ENCODE measurements around the gene UGT1A5.

The UGT1A5 gene

DNA sequence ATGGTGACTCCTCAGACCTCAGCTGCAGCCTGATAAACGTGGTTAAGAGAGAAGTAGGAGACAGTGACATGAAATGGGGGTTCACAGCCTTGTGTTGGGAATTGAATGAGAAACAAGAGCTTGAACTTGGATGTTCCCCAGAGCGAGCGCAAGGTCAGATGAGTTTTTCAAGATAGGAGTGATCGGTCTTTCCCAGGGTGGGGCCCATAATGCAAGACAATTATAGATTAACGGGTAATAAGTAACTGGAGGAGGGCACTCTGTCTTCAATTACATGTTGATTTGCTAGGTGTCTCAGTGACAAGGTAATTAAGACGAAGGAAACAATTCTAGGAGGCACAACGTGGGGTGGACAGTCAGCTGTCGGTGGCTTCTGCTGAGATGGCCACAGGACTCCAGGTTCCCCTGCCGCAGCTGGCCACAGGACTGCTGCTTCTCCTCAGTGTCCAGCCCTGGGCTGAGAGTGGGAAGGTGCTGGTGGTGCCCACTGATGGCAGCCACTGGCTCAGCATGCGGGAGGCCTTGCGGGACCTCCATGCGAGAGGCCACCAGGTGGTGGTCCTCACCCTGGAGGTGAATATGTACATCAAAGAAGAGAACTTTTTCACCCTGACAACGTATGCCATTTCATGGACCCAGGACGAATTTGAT is at the start of gene UGT1A5:
Gene UGT1A5, plus strand, starts transcription at position 297 of the 651 bp plus-strand sequence. Its CDS starts 85 bp downstream, at position 382.
- DNase-seq: no peak

DNA sequence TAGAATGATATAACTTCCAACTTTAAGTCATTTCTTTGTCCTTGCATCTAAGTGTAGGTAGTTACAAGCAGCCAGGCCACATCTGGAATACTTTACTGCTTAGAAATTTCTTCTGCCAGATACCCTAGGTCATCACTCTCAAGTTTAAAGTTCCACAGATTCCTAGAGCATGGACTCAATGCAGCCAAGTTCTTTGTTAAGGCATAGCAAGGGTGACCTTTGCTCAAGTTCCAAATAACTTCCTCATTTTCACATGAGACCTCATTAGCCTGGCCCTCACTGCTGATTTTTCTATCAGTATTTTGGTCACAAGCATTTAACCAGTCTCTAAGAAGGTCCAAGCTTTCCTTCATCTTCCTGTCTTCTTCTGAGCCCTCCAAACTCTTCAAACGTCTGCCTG is 48.8 kb upstream of the UGT1A5 start:
- DNase-seq: no peak

DNA sequence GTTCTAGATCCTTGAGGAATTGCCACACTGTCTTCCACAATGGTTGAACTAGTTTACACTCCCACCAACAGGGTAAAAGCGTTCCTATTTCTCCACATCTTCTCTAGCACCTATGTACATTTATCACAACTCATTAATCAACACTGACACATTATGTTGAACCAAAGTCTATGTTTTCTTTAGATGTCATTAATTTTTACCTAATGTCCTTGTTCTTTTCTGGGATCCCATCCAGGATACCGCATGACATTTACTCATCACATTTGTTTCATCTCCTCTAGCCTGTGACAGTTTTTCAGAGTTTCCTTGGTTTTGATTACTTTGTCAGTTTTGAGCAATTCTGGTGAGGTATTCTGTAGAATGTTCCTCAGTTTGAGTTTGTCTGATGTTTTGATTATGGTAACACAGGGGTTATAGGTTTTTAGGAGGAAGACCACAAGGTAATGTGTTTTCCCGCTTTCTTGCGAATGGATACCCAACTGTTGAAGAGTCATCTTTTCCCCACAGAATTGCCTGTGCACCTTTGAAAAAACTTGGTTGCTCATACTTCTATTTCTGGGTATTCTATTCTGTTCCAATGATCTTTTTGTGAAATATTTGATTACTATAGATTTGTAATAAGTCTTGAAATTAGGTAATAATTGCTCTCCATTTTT is 44.0 kb upstream of the UGT1A5 start:
- DNase-seq: no peak

DNA sequence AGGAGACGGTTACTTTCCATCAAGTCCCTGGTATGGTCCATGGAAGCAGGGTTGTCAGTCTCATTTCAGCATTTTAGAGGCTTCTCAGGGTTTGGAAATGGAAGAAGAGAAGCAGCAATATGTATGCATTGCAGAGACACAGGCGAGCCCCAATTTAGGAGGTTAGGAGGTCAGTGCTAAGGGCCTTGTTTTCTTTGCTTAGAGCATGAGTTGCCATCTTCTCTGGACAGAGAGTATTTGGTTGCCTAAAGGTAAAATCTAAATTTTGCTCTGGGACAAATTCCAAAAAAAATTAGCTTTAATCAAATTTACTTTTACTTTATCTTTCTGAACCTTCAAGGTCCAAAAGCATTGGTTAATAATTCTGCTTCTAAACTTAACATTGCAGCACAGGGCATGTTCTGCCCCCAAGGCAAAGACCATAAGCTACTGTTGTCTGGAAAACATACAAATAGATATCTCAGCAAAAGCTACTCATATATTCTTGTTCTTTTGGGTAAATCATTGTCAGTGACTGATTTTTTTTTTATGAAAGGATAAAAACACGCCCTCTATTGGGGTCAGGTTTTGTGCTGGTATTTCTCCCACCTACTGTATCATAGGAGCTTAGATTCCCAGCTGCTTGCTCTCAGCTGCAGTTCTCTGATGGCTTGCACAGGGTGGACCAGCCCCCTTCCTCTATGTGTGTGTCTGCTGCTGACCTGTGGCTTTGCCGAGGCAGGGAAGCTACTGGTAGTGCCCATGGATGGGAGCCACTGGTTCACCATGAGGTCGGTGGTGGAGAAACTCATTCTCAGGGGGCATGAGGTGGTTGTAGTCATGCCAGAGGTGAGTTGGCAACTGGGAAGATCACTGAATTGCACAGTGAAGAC is 41.2 kb upstream of the UGT1A5 start, which contains the start of gene UGT1A9:
Gene UGT1A9, plus strand, starts transcription at position 609 of the 872 bp plus-strand sequence. Its CDS starts 37 bp downstream, at position 646.
- DNase-seq: no peak

DNA sequence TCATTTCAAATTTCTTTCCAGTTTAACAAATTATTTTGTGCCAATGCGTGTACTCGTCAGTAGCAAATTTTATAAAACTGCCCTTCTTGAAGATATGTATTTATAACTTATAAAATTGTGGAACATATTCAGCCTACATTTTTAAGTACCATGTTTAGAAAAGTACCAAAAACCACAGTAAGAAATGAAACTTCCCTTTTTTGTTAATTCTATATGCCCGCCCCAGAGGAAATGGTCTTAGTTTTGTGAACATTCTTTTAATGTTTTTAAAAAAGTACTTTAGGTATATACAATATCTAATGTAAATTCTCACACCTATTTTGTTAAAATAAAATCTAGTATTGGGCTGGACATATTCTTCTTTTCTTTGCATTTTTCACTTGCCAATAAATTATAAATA is 39.8 kb upstream of the UGT1A5 start:
- no peak for DNase-seq

DNA sequence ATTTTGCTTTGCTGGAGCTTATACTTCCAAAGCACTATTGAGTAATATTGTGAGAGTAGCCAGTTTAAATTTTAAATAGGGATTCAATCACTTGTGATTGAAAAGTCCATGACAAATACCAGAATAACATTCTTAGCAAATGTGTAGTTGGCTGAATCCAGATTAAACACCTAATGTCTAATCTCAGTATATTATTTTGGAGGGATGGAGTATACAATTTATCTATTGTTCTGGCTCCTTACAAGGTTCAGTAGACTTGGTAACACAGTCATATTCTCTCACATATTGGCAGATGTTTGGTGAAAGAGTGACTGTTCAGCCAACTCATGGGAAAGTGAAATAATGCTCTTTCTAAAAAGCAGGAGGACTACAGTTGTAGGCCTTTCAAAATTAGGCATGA is 38.8 kb upstream of the UGT1A5 start:
- no peak for DNase-seq

DNA sequence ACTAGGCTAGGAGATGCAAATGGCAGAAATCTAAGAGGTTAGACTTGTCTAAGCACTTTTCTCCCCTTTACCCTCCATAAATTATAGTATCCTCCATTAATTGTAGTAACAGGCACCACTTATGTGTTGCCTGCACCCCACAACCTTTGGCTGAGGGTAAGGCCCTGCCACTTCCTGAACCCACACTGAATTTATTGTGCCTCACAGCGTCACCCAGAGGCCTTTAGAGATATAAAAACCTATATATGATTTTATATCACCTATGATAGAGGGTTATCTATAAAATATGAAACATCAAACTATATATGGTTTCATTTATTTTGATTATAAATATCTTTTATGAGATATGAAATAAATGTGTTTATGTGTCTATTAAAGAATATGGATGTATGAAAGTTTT is 38.4 kb upstream of the UGT1A5 start:
- no peak for DNase-seq

DNA sequence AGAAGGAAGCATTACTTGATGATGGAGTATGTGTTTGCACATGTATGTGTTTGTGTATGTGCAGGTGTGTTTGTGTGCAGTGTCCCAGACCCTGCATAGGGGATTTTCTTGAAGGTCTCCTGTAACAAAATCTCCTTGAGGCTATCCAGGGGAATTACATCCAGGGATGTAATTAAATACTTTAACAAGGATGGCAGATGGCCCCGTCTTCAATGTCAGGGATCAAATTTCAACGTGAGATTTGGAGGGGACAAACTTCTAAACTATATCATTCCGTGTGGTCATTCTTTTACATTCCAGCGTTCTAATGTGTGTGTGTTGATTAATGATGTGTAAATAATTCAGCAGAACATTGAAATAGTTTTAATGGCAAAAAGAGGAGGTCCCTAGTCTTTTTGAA is 37.7 kb upstream of the UGT1A5 start:
- no peak for DNase-seq

DNA sequence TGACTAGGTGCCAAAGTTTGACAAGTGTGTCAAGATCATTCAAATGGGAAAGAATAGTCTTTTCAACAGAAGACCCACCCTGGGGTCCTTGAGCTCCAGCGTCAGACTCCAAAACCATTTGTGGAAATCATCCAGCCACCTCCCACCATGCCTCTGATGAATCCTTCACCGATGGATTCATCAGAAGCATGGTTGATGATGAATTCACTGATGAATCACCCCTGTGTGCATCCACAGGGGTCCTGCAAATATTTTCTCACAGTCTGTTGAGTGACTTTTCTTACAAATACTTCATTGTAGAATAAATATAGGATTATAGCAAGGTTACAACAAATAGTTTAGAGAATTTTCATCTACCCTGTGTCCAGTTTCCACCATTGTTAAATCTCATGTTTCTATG is 36.7 kb upstream of the UGT1A5 start:
- no peak for DNase-seq

DNA sequence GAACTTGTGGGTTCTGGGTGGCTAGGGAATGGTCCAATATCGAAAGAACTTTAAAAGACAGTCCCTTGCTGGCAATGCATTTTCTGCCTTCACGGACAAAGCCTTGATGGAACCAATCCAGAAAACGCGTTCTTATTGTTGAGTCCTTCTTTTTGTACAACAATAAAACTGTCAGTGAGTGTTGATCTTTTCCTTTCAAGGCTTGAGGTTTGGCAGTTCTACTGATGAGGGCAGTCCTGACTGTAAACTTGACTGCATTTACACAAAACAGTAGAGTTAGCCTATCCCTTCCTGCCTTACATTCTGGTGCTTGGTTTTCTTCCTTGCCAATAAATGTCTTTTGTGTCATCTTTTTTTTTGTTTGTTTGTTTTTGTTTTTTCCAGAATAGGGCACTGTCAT is 33.5 kb upstream of the UGT1A5 start:
- DNase-seq: no peak

DNA sequence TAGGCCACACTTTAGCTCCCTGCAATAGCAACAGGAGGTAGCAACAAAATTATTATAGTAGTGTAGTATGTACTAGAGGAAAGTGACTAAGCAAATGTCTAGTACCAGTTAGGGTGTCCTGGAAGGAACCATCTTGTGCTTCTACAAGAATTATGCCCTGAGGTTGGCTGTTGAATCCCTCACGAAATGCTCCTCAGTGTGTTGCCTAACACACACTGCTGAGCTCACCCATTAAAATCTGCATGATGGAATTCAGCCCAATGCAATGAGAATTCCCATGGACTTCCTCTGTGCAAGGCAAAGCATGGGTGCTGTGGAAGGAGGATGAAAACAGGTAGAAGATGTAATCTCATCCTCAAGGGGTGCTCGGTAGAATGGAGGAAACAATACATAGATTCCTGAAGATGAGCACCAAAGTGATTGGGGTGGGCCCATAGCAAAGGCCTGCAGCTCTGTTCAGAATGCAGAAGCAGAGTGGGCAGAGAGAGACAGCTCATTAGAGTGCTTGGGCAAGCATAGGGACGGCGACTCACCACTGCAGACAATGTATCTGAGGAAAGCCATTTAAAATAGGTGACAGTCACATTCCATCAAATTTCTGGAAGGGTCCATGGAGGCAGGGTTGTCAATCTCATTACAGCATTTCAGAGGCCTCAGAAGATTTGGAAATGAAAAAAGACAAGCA is 32.2 kb upstream of the UGT1A5 start:
- no peak for DNase-seq

DNA sequence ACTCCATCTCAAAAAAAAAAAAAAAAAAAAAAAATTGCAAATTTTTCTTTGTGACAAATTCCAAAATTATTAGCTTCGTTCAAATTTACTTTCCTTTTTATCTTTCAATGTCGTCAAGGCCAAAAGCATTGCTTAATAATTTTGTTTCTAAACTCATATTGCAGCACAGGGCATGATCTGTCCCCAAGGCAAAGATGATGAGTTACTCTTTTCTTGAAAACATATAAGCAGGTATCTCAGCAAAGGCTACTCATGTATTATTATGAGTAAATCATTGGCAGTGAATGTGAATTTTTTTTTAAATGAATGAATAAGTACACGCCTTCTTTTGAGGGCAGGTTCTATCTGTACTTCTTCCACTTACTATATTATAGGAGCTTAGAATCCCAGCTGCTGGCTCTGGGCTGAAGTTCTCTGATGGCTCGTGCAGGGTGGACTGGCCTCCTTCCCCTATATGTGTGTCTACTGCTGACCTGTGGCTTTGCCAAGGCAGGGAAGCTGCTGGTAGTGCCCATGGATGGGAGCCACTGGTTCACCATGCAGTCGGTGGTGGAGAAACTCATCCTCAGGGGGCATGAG is 31.1 kb upstream of the UGT1A5 start, which contains the start of gene UGT1A7:
Gene UGT1A7, plus strand, starts transcription at position 381 of the 579 bp plus-strand sequence. Its CDS starts 37 bp downstream, at position 418.
- DNase-seq: no peak

DNA sequence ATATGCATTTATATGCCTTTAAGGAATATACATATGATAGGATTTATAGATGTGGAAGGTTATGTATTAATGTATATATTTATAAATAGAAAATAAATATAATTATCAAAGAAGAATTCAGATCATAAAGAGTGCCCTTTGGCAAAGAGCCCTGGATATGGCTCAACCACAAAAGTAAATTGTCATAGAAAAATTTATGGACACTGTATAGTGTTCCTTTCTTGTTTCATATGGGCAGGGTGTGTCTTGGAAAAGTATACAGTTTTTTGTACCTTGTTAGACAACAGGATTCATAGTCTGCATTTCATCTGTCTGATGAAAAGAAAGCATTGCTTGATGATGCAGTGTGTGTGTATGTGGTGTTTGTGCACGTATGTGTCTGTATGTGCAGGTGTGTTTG is 28.1 kb upstream of the UGT1A5 start:
- no peak for DNase-seq

DNA sequence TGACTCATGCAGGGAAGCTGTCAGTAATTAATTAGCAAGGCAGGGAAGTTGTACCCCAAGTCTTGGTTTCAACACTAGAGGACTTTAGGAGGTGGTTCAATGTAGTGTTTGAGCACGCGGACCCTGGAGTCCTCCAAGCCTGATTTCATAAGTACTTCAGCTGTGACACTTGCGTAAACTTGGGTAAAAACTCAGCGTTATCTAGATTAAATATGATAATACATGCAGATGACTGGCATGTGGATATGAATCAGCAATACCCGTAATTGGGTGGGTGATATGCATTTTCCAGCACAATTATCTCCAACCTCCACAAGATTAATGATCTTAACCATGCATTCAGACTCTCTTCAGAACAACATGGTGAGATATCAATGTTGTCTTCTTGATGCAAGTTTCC is 25.8 kb upstream of the UGT1A5 start:
- no peak for DNase-seq

DNA sequence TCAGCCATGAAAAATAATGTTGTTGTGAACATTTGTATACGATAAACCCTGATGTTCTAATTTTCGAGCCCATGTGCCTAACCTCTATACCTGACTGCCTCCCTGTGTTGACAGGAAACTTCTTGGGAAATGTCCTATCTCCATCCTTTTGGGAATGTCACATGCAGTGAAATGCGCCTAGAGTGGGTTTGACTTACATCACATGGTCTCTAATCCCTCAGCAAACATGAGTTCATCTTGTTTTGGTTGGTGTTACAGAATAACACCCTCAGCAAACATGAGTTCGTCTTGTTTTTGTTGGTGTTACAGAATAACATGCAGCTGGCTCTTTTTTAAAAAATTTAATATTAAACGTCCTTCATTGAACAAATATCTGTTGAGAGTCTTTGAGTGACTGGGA is 24.4 kb upstream of the UGT1A5 start:
- no peak for DNase-seq

DNA sequence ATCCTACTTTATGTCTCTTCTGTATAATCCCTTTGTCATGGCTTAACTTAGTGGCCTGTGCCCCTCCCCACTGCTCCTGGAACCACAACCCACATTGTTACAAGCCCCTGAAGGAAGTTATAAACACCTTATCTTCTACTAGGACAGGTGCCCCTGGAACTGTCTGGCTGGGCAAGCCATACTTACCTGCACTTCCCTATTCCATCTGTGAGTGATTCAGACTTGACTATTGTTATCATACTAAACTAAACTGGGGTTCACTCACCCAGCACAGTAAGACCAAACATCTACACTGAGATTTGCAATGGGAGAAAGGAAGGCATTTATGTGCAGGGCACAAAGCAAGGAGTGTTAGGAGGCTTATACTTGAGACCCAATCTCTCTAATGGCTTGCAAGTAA is 23.7 kb upstream of the UGT1A5 start:
- no peak for DNase-seq

DNA sequence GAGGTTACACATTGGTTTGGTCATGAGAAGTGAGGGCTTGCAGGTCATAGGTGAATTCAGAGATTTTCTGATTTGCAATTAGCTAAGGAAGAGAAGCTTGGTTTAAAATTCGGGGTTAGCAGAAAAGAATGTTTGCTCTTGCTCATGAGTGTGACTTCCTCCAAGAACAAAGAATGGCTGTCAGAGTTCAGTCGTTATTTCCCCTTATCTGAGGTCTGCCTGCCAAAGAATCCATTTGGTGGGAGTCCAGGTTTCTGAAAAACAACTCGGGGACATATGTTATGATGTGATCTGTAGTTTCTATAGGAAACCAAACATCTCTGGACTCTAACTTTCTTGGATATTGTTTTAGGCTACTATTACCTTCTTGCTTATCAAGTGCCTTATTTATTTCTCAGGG is 23.2 kb upstream of the UGT1A5 start:
- no peak for DNase-seq

DNA sequence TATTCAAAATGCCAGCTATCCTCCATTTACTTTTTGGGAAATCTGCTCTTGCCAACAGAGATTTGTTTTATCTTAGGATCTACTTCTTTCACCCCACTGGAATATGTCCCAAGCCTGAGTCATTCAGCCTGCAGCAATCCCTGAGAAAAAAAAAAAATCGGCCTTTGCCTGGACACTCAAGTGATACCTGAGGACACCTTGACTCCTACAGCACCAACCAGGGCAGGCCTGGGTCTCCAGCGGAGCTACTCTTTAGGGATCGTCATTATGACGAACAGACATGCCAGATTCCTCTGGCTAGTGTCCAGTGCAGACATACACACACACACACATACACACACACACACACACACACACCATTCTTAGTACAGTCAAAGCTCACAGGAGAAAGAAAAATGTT is 22.3 kb upstream of the UGT1A5 start:
- DNase-seq: no peak

DNA sequence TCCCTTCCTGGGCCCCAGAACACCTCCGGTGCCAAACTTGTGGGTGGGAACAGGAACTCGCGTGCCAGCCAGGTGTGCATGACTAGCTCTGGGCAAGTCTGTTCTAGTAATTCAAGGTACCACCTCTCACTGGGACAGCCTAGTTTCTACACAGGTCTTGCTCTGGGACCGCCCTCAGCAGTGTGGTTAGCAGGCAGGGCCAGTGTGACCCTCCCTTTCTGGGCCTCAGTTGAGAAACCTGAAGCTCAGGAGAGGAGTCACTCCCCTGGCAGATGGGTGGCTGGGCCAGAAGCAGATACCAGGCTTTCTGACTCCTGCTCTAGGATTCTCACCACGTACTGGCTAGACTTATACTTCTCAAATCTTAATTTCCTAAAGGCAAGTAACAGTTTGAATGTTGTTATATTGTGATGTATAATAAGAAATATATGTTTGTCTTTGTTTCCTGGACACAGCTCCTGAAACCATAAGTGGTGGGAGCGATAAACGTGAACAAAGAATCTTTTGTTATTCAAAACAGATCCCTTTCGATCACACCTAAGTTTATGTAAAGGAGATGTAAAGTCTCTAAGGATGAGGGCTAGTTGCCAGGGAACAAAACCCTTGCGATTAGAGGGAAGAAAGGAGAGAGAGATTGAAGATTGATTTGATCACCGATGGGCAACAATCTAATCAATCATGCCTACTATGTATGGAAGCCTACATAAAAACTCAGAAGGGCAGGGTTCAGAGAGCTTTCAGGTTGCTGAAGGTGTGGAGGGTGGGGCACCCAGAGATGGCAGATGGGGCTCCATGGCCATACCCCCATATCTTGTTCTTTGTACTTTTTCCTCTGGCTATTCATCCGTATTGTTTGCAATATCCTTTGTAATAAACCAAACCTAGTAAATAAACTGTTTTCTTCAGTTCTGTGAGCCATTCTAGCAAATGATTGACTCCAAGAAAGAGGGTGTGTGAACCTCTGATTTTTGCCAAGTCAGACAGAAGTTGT is 21.0 kb upstream of the UGT1A5 start:
- DNase-seq: no peak

DNA sequence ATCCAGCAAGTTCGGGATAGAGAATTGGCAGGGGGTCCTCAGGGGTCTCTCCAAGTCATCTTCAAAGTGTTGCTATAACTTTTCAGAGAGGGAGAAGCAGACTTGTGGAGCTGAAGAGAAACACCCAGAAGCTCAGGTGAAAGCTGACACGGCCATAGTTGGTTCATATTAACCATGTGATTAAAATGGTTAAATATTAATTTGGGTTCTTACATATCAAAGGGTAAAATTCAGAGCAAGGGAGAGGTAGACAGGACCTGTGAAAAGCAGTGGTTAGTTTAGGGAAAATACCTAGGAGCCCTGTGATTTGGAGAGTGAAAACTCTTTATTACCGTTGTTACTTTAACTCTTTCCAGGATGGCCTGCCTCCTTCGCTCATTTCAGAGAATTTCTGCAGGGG is 20.1 kb upstream of the UGT1A5 start, which contains the start of gene UGT1A6:
Gene UGT1A6, plus strand, starts transcription at position 243 of the 400 bp plus-strand sequence. Its CDS starts 115 bp downstream, at position 358.
- DNase-seq: no peak

DNA sequence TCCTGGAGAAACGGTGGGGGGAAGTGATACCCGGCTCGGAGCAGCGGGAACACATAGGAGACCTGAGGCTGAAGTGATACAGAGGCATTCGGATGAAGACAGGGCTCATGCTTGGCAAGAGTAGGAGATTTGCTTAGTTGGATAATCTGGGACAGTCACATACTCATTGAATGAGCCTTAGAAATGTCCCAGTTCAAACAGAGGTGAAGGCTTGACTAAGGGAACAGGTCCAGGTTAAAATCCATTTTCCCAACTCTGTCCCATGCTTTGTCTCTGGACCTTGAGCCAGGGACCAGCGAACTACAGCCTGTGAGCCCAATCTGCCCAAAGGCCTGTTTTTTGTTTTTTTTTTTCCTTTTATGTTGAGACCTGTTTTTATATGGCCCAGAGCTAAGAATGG is 18.7 kb upstream of the UGT1A5 start:
- DNase-seq: no peak

Data from stimulated activated naive CD4-positive, alpha-beta T cell (primary cell).